ENCODE data around the gene HLA-DRB5.
"Not testable (repeated sequence)": the region's sequence is repeated elsewhere in the genome, so short reads cannot be mapped to it uniquely, and the experiment has no call there.

HLA-DRB5 gene

DNA sequence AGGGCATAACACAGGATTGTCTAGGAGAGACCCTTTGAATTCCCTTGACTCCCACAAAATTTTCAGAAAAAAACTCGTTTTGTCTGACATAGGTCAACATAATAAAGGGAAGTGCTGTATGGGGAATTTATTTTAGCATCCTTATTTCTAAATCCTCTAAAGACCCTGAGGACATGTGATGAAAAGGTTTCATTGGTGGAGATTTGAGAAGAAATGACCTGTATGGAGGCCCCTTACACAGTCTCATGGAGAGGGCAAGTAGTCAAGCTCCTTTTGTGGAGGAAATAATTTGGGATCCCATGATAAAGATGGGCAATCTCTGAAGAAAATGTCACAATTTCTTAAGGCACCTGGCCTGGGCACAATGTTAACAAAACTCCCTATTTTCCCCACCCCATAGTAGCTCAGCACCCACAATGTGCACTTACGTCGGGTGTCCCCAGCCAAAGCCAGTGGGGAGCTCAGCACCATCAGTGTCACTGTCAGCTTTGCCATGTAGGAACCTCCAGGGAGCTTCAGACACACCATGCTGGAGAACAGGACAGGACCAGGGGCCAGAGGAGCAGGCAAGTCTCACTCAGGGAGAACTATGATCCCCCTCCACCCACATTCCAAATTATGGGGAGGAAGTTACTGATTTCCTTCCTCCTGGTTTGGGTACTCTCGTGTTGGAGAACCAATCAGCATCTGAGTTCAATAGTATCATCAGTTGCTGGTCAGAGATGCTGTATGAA lies at the start of gene HLA-DRB5:
TSS of gene HLA-DRB5 (minus strand) at position 591 of the 734 bp plus-strand sequence. CDS start at position 528, 63 bp downstream.
- DNase-seq (ENCODE audit: low read depth, low spot score) = no peak

DNA sequence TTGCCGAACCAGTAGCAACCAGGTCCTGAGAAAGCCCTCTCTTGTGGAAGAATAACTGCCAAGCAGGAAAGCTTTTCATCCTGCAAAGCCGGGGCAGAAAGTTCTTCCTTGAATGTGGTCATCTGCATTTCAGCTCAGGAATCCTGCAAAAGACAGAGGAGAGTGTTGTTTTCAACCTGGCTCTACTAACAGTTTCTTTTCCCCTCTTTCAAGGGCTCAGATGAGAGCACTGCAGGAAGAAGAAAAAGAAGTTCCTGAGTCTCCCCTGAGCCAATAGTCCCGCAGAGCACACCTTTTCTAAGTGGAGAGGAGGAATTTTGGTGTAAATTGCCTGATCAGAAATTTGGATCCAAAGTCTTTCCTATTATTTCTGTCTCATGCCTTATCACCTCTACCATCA lies 48.9 kb upstream of the HLA-DRB5 start:
- DNase-seq (ENCODE audit: low read depth, low spot score) = no peak

DNA sequence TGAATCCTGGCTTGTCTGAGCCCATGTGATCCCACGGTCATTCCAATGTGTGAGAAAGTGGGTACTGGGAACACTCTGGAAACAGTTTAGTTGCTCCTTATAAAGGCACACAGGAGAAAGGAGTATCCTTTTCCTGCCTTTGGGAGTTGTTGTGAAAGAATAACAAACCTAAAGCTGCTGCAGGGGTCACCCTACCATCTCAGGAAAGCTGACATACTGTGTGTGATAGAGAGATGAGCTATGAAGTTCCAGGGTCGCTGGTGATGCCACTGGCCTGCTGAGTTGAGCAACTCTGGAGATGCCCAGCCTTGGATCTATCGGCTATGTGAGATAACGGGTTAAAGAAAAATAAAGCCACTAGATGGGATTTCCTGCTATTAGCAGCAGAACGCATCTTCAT lies 47.4 kb upstream of the HLA-DRB5 start:
- not testable (repeated sequence) for DNase-seq (ENCODE audit: low read depth, low spot score)

DNA sequence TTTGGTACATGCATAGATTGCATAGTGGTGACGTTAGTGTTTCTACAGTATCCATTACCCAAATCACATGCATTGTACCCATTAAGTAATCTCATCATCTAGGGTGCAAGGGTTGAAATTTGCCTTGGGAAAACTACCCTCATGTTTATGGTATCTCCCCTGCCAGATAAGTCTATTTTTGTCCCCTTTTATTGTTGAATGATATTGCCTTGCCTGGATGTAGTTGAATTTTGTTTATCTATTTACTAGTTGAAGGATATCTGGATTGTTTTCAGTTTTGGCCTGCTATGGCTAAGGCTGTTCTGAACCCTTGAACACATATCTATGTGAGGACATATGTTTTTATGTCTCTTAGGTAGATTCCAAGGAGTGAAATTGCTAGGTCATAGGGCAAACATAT lies 46.2 kb upstream of the HLA-DRB5 start:
- no peak for DNase-seq (ENCODE audit: low read depth, low spot score)

DNA sequence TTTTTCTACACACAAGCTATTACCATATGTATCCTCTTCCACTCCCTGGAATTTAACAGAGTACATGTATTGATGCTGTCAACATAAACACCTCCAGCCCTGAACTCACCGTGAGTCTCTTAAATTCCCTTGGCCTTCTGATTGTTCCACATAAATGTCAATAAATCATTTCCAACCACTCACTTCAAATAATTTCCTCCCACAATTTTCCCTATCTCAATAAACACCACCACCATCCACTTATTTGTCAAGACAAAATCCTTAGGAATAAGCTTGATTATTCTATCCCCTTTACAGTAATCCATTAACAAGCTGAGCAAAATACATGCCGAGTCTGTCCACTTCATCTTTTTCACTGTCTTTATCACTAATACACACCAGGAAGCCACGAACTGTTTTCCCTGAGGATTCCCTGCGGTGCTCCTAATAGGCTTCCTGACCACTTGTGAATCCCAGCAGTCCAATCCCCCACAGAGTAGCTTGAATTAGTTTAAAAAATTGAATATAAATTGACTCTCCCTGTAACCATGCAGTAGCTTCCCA lies 40.3 kb upstream of the HLA-DRB5 start:
- DNase-seq (ENCODE audit: low read depth, low spot score) = no peak

DNA sequence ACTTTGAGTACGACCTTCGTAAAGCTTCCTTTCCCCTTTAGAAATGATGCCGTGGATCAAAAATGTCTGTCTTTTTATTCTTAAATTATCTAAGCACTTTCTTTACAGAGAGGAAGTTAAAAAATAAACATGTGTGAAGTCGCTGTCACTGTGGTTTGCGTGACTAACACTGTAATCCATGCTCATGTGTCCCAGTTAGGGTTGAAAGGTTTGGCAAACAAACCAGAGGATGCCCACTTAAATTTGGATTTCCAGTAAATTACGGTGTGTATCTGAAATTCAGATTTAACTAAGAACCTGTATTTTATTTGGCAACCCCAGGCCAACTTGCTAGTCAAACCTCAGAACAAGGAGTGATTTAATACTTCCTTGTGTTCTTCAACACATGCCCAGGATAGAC lies 38.5 kb upstream of the HLA-DRB5 start:
- DNase-seq (ENCODE audit: low read depth, low spot score) = no peak

DNA sequence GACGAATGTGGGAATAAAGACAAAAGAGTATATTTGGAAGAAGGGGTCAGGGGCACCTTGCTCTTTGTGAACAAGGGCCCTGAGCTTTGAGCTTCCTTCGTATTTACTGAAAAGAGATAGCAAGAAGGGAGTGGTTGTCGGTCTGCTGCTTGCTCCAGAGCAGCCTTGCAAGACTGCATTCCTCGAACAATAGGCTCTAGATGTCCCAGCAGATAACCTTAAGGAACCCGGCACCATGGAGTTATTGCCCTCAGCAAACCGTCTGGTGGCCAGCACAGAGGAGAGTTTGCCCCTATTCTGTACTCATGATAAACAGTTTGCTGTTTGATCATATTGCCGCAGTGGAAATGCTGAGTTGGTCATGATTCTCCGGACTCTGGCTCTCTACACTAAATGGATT lies 36.9 kb upstream of the HLA-DRB5 start:
- DNase-seq (ENCODE audit: low read depth, low spot score) = no peak

DNA sequence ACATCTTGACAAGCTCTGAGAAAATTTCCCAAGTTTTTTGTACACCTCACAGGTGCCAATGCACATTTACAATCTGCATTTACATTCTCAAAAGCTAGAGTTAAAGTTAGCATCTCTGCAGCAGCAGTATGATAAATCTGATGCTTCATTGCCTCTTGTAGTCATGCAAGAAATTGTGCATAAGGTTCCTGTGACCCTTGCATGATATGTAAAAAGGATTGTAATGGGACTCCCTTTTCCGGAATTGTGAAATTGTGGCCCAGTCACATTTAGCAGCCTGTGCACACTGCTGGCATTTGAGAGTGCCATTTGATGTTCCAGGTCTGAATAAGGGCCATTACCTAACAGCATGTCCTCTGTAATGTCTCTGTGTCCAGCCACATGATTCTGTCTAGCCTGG lies 35.4 kb upstream of the HLA-DRB5 start:
- no peak for DNase-seq (ENCODE audit: low read depth, low spot score)

DNA sequence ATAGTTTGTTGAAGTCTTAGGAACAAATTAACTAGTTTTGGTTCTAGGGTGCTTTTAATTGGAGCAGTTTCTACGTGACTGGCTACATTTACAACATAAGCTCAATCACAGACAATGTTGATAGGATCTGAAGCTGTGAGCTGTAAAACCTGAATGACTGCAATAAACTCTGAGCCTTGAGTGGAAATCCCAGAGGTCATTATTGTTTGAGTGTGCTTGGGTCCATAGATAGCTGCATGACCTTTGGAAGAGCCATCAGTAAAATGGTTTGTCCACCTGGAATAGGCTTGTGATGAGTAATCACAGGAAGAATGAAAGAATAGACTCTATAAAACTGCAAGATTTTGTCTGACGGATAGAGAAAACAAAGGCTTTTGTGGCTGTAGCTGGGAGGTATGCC lies 32.9 kb upstream of the HLA-DRB5 start:
- no peak for DNase-seq (ENCODE audit: low read depth, low spot score)

DNA sequence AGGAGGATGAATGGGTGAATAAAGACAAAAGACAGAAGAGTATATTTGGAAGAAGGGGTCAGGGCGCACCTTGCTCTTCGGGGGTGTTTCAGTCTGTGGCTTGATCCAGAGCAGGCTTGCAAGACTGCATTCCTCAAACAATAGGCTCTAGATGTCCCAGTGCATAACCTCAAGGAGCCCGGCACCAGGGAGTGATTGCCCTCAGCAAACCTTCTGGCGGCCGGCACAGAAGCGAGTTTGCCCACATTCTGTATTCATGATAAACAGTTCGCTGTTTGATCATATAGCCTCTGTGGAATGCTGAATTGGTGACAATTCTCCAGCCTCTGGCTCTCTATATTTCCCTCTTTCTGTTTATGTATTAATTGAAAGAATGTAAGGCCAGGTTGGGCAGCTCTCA lies 29.7 kb upstream of the HLA-DRB5 start:
- DNase-seq (ENCODE audit: low read depth, low spot score) = no peak

DNA sequence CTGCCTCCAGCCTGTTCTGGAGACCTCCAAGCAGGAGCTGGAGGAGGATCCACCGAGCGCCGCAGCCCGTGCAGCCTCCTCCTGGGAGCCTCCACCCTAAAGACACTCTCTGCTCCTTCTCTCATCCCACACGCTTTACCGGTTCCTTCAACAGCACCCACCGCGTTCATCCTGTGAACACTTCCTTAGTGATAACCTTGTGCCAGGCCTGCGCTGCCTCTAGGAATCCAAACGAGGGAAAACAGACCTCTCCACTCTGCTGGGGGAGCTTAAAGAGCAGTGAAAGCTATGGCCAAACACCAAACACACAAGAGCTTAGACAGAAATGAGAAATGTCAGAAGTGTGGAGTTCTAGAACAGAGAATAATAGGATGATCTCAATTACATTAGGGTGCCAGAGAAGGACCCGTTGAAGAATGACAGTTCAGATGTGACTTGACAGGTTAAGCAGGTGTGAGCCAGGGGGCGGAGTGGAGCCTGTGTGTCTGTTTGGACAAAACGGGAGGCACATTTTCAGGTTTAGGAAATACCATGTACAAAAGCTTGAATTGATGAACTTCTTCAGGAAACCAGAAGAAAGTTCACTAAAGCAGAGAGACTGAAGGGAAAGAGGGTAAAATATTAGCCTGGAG lies 28.5 kb upstream of the HLA-DRB5 start:
- DNase-seq (ENCODE audit: low read depth, low spot score) = no peak

DNA sequence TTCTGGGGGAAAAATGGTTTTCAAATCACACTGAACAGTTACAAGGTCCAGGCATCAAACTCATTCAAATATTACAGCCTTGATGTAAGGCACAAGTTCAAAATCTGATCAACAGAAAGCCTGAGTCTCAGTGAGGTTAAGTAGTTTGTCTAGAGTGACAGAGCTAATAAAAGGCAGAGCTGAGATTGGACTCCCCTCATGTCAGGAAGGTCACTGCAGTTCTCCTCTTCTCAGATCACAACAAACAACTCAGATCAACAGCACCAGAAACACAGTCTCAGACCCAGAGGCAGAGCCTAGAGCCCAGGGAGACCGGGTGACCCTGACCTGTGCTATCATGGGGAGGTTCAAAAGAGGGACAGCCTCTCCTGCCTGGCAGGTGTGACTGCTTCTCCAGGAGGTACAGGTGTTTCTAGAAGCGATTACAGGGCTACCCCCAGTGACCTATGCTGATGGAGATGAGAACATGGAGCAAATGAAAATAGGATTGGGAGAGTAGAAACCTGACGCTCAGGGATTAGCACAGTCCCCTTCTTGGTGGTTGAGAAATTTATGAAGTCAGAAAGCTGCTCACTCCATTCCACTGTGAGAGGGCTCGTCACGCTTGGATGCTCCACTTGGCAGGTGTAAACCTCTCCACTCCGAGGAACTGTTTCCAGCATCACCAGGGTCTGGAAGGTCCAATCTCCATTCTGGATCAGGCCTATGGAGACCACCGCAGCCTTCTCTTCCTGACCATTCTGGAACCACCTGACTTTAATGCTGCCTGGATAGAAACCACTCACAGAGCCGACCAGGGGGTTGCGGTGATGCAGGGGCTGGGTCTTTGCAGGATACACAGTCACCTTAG lies 24.3 kb upstream of the HLA-DRB5 start:
- no peak for DNase-seq (ENCODE audit: low read depth, low spot score)

DNA sequence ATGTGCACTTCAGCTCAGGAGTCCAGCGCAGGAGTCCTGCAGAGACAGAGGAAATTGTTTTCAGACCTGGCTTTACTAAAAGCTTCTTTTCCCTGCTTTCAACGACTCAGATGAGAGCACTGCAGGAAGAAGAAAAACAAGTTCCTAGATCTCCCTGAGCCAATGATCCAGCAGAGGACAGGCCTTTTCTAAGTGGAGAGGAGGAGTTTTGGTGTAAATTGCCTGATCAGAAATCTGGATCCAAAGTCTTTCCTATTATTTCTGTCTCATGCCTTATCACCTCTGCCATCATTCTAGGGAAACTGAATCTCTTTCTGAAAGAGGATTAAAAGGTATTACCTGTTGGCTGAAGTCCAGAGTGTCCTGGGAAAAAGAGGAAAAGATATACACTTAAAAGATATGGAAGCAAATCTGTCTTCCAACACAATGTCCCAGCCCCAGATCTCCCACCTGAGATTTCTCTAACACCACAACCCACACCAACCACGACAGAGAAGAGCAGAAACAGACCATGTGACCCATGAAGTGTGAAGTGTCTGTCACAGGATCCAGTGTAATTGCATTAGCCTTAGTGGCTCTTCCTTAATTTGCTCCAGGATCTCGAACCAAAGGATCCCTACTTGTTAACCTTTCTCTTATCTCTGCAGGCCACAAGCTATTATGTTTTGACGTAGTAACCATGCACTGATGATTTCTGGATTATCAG lies 23.1 kb upstream of the HLA-DRB5 start:
- no peak for DNase-seq (ENCODE audit: low read depth, low spot score)

DNA sequence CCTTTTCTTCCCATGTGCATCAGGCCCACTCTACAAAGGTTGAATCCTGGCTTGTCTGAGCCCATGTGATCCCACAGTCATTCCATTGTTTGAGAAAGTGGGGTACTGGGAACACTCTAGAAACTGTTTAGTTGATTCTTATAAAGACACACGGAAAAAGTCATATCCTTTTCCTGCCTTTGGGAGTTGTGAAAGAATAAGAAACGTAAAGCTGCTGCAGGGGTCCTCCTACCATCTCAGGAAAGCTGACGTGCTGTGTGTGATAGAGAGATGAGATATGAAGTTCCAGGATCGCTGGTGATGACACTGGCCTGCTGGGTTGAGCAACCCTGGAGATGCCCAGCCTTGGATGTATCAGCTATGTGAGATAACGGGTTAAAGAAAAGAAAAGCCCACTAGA lies 21.3 kb upstream of the HLA-DRB5 start:
- no peak for DNase-seq (ENCODE audit: low read depth, low spot score)

DNA sequence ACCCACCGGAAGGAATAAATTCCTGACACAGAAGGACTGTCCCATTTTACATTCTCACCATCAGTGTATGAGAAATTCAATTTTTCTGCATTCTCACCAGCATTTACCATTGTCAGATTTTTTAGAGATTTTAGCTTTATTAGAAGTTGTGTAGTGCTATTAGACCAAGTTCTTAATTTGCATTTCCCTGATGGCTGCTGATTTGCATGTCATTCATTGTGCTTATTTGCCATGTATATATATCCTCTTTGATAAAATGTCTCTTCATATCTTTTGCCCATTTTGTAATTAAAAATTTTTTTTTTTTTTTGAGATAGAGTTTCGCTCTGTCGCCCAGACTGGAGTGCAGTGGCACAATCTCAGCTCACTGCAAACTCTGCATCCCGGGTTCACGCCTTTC lies 9.8 kb upstream of the HLA-DRB5 start:
- no peak for DNase-seq (ENCODE audit: low read depth, low spot score)

DNA sequence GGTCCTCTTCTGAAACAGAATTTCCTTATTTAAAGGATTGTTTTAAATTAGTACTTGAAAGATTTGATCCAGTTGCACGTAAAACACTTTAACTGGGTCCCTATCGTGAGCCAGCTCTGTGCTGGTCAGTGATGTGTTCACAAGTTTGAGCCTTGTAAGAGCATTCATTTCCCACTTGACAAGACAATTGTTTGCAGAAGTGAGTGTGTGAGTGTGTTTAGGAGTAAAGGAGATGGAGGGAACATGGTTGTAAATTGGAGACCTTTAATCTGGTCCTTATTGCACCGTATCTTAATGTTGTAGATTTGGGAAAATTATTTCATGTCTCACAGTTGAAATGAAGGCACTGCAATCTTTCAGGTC lies 325 bp upstream of the HLA-DRB5 start:
- not testable (repeated sequence) for DNase-seq (ENCODE audit: low read depth, low spot score)

DNA sequence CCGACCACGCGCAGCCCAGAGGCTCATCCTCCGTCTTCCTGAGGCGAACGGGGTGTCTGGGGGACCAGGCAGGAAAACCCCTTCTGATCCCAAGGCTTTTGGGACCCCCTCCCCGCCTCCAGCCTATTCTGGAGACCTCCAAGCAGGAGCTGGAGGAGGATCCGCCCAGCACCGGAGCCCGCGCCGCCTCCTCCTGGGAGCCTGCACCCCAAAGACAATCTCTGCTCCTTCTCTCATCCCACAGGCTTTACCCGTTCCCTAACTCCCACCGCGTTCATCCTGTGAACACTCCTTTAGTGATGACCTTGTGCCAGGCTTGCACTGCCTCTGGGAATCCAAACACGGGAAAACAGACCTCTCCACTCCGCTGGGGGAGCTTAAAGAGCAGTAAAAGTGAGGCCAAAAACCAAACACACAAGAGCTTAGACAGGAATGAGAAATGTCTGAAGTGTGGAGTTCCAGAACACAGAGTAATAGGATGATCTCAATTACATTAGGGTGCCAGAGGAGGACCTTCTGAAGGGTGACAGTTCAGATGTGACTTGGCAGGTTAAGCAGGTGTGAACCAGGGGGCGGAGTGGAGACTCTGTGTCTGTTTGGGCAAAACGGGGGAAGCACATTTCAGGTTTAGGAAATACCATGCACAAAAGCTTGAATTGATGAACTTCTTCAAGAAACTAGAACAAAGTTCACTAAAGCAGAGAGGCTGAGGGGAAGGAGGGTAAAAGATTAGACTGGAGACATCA lies 7.6 kb downstream of the HLA-DRB5 start:
- DNase-seq (ENCODE audit: low read depth, low spot score) = no peak

DNA sequence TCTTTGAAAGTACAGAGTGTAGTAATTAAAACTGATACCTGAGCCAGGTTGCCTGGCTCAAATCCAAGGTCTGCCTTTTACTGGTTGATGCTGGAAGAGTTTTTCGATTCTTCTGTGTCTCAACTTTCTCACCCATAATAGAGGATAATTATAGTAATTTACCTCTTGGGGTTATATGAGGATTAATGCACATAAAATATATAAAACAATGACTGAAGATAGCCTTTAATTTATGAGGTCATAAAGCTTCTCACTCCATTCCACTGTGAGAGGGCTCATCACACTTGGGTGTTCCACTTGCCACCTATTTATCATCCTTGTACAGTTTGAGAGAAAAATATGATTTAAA lies 10.2 kb downstream of the HLA-DRB5 start:
- DNase-seq (ENCODE audit: low read depth, low spot score) = no peak

DNA sequence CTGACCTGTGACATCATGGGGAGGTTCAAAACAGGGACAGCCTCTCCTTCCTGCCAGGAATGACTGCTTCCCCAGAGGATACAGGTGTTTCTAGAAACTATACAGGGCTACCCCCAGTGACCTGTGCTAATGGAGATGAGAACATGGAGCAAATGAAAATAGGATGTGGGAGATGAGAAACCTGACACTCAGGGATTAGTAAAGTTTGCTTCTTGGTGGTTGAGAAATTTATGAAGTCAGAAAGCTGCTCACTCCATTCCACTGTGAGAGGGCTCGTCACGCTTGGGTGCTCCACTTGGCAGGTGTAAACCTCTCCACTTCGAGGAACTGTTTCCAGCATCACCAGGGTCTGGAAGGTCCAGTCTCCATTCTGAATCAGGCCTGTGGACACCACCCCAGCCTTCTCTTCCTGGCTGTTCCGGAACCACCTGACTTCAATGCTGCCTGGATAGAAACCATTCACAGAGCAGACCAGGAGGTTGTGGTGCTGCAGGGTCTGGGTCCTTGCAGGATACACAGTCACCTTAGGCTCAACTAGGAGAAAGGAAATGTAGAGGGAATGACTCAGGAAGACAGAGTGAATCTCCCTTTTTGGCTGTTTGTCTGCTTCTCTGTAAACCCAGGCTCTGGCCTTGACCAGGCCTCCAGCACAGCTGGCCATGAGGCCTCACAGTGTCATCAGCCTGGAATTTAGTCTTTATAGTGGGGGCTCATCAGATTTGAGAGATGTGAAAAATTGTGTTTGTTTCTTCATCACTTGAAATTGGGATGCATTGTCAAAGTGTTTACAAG lies 10.8 kb downstream of the HLA-DRB5 start:
- DNase-seq (ENCODE audit: low read depth, low spot score) = no peak

All from brain pericyte (primary cell).